GM21390 (cell line): ENCODE measurements around the gene ATP2B3.

Experiments
- ATAC-seq: cut with Tn5 transposase; IDR thresholded peaks from one replicate; pipeline ENCODE4 v1.9.1; 2021; ENCODE audit not compliant: unreplicated experiment

ATP2B3 gene

GRCh38 chrX:153488231-153488914, 29.1 kb upstream of the ATP2B3 start:
- no peak for ATAC-seq

- no peak for ATAC-seq
Measured at GRCh38 chrX:153490217-153490930, 27.1 kb upstream of the ATP2B3 start.

- ATAC-seq, result no peak
Measured at GRCh38 chrX:153491351-153491914, 26.0 kb upstream of the ATP2B3 start.

- ATAC-seq, result no peak
Measured at GRCh38 chrX:153491918-153492317, 25.5 kb upstream of the ATP2B3 start.

- ATAC-seq, result no peak
Measured at GRCh38 chrX:153492543-153492942, 24.9 kb upstream of the ATP2B3 start.

- ATAC-seq, result no peak
Measured at GRCh38 chrX:153493085-153493484, 24.4 kb upstream of the ATP2B3 start.

GRCh38 chrX:153494061-153494460, 23.4 kb upstream of the ATP2B3 start:
- no peak for ATAC-seq

- no peak for ATAC-seq
Measured at GRCh38 chrX:153494541-153495361, 22.7 kb upstream of the ATP2B3 start, which contains the start of gene BGN. Gene BGN, plus strand, starts transcription at chrX:153494980. Its CDS starts 9,652 bp downstream, at chrX:153504632.

- ATAC-seq, result no peak
Measured at GRCh38 chrX:153495362-153495751, 22.1 kb upstream of the ATP2B3 start.

GRCh38 chrX:153495903-153496589, 21.4 kb upstream of the ATP2B3 start:
- ATAC-seq, result no peak

- ATAC-seq, result no peak
Measured at GRCh38 chrX:153496590-153496959, 20.9 kb upstream of the ATP2B3 start.

GRCh38 chrX:153498453-153498852, 19.0 kb upstream of the ATP2B3 start:
- no peak for ATAC-seq

- ATAC-seq, result no peak
Measured at GRCh38 chrX:153499341-153499740, 18.1 kb upstream of the ATP2B3 start.

GRCh38 chrX:153499876-153500275, 17.6 kb upstream of the ATP2B3 start:
- no peak for ATAC-seq

GRCh38 chrX:153500676-153501280, 16.7 kb upstream of the ATP2B3 start:
- no peak for ATAC-seq

- ATAC-seq, result no peak
Measured at GRCh38 chrX:153501530-153501929, 15.9 kb upstream of the ATP2B3 start.

- no peak for ATAC-seq
Measured at GRCh38 chrX:153502131-153502530, 15.3 kb upstream of the ATP2B3 start.

GRCh38 chrX:153502796-153503195, 14.6 kb upstream of the ATP2B3 start:
- ATAC-seq, result no peak

- no peak for ATAC-seq
Measured at GRCh38 chrX:153504445-153505016, 12.9 kb upstream of the ATP2B3 start.

GRCh38 chrX:153505361-153505760, 12.1 kb upstream of the ATP2B3 start:
- ATAC-seq, result no peak
